Ishikawa (cell line): ENCODE results near the gene B4GALT2.

Source experiments
- CREB1 ChIP-seq: IDR thresholded peaks from 2 replicates; pipeline ENCODE4 v1.6.1; 2012; ENCODE audit warnings: low read depth
- EGR1 ChIP-seq: IDR thresholded peaks from 2 replicates; pipeline ENCODE4 v1.6.1; 2012
- TCF12 ChIP-seq: IDR thresholded peaks from 2 replicates; pipeline ENCODE4 v1.6.1; 2012; ENCODE audit warnings: low read depth
- TF ChIP-seq, protein P1 (sequence below): IDR thresholded peaks from 2 replicates; pipeline ENCODE4 v1.6.1; 2012
- TF ChIP-seq, protein P2 (sequence below): IDR thresholded peaks from 2 replicates; pipeline ENCODE4 v1.6.1; 2012; ENCODE audit warnings: low read depth, mild to moderate bottlenecking

DNA sequence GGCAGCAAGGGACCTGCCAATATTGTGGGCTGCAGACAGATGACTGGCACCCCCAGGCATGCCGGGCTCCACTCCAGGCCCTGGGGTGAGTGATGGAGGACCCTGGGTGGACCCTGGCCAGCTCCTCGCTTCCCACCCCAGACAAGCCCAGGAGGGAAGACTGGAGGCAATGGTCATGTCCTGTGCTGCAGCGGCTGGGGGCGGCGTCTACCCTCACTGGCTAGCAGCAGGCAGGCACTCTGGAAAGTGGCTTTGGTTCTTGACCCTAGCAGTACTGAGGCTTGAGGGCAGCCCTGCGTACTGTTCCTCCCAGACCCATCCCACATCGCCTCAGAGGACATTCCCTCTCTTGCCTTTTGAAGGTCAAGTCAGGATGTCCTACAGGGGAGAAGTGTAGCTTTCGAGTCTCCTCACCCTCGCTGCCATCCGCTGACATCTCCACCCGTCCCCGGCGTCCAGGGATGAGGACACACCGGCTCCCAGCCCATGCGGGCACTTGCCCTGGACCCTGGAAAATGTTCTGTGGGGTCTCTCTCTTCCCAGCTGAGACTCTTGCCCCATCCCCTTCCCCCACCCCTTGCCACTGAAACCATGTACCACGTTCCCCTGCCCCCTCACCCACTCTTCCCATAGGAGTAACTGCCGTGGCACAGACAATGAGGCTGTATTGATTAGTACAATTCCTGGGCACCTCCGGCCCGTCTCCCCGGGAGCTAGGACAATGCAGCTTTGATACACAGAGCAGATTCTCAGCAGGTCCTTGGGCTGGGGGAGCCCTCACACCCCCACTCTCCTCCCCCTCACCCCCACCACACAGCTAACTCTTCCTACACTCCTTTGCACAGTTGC lies 37.3 kb downstream of the B4GALT2 start:
- TF ChIP-seq, protein P1, sequence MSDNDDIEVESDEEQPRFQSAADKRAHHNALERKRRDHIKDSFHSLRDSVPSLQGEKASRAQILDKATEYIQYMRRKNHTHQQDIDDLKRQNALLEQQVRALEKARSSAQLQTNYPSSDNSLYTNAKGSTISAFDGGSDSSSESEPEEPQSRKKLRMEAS = no peak
- TF ChIP-seq TCF12 (no peak), CREB1 (no peak), EGR1 (no peak)
- TF ChIP-seq, protein P2, sequence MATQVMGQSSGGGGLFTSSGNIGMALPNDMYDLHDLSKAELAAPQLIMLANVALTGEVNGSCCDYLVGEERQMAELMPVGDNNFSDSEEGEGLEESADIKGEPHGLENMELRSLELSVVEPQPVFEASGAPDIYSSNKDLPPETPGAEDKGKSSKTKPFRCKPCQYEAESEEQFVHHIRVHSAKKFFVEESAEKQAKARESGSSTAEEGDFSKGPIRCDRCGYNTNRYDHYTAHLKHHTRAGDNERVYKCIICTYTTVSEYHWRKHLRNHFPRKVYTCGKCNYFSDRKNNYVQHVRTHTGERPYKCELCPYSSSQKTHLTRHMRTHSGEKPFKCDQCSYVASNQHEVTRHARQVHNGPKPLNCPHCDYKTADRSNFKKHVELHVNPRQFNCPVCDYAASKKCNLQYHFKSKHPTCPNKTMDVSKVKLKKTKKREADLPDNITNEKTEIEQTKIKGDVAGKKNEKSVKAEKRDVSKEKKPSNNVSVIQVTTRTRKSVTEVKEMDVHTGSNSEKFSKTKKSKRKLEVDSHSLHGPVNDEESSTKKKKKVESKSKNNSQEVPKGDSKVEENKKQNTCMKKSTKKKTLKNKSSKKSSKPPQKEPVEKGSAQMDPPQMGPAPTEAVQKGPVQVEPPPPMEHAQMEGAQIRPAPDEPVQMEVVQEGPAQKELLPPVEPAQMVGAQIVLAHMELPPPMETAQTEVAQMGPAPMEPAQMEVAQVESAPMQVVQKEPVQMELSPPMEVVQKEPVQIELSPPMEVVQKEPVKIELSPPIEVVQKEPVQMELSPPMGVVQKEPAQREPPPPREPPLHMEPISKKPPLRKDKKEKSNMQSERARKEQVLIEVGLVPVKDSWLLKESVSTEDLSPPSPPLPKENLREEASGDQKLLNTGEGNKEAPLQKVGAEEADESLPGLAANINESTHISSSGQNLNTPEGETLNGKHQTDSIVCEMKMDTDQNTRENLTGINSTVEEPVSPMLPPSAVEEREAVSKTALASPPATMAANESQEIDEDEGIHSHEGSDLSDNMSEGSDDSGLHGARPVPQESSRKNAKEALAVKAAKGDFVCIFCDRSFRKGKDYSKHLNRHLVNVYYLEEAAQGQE = no peak
